ENCODE results near the gene HIBADH.

DNA sequence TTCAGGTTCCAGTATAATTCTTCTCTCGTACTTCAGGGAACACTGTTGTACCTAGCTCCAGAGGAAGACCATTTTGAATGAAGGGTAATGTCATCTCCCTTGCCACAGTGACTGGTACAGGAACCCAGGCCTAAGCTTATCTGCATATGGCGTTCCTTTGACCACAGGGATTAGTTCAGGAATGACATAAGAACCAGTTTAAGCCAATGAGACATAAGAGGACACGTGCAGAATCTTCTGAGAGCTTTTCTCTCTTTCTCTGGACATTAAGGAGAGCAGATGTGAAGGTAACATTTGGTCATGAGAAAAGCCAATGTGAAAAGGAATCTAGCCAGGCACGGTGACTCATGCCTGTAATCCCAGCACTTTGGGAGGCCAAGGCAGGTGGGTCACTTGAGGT lies 21.8 kb upstream of the HIBADH start:
- TF ChIP-seq, protein P1, sequence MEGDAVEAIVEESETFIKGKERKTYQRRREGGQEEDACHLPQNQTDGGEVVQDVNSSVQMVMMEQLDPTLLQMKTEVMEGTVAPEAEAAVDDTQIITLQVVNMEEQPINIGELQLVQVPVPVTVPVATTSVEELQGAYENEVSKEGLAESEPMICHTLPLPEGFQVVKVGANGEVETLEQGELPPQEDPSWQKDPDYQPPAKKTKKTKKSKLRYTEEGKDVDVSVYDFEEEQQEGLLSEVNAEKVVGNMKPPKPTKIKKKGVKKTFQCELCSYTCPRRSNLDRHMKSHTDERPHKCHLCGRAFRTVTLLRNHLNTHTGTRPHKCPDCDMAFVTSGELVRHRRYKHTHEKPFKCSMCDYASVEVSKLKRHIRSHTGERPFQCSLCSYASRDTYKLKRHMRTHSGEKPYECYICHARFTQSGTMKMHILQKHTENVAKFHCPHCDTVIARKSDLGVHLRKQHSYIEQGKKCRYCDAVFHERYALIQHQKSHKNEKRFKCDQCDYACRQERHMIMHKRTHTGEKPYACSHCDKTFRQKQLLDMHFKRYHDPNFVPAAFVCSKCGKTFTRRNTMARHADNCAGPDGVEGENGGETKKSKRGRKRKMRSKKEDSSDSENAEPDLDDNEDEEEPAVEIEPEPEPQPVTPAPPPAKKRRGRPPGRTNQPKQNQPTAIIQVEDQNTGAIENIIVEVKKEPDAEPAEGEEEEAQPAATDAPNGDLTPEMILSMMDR (optimal IDR thresholded peaks at IDR 0.05 in 1 of 3, IDR thresholded peaks at IDR 0.05 in 1 of 3, conservative IDR thresholded peaks at IDR 0.05 in 1 of 3; ENCODE audit: extremely low read depth in 1 of 3, insufficient read depth in 2 of 3, low read length in 3 of 3) = no peak
- no peak for TF ChIP-seq EZH2 (IDR thresholded peaks at IDR 0.05; ENCODE audit: low read length)
